A549 treated with ZK216348 at 1 μM for 4 hours (cell line): ENCODE results near the gene NAA35. TPM values are rescaled to one million over a fixed set of nuclear protein-coding genes. Genes with fewer than 3 reads are reported as not detected.

Experiments used
- total RNA-seq: library from RNA; stranded (reverse); fragments of 200-300 nt; extraction: Qiagen RNA extraction; gene quantifications from 5 replicates; pipeline ENCODE4 v1.2.3, GENCODE V29; 2022; ENCODE audit warnings: low read depth

The NAA35 gene
- 23.0 to 30.7 TPM (median 26.0 TPM) in 5 replicates for total RNA-seq

GRCh38 chr9:85940832-85941621 is at the start of gene NAA35:
Gene NAA35, plus strand, starts transcription at chr9:85941146. Its CDS starts 1,014 bp downstream, at chr9:85942160.

Other genes with a start within 250 kb of the NAA35 start
- 5.8 to 11.2 TPM (median 9.0 TPM) in 5 replicates for gene AGTPBP1, start 199.2 kb upstream of the NAA35 start, total RNA-seq
- gene GOLM1, start 158.4 kb downstream of the NAA35 start, total RNA-seq, result 97.6 to 121 TPM (median 114 TPM) in 5 replicates